Stimulated activated CD8-positive, alpha-beta memory T cell treated with anti-CD3 and anti-CD28 coated beads, Interleukin-12 subunit alpha, Interleukin-12 subunit beta, amount 100 ng/mL, for 24 hours (primary cell): ENCODE results near the gene ENG.
"Not testable (repeated sequence)": the region's sequence is repeated elsewhere in the genome, so short reads cannot be mapped to it uniquely, and the experiment has no call there.

ENCODE experiments used
- DNase-seq: peaks from one replicate; pipeline ENCODE4 v3.0.0-alpha.2; 2020; ENCODE audit errors: extremely low read depth

ENG gene

GRCh38 chr9:127854184-127854806 lies at the start of gene ENG:
Gene ENG, minus strand, starts transcription at chr9:127854658. Its CDS starts 303 bp downstream, at chr9:127854355.
- DNase-seq: no peak

GRCh38 chr9:127903557-127904475 lies 49.4 kb upstream of the ENG start:
- peak; percentile 70 for DNase-seq

GRCh38 chr9:127899128-127899943 lies 44.9 kb upstream of the ENG start, which contains the start of gene ST6GALNAC6:
Gene ST6GALNAC6, minus strand, starts transcription at chr9:127899603. Its CDS starts 1,622 bp downstream, at chr9:127897981.
- peak; percentile 54 for DNase-seq

- DNase-seq: no peak
These were observed 44.1 kb upstream of the ENG start for GRCh38 chr9:127898433-127899127.

- no peak for DNase-seq
These were observed 42.8 kb upstream of the ENG start for GRCh38 chr9:127897193-127897692.

GRCh38 chr9:127896395-127897192 lies 42.1 kb upstream of the ENG start:
- no peak for DNase-seq

- DNase-seq: no peak
These were observed 41.4 kb upstream of the ENG start for GRCh38 chr9:127895811-127896210.

GRCh38 chr9:127893392-127893791 lies 38.9 kb upstream of the ENG start:
- DNase-seq: no peak

GRCh38 chr9:127892831-127893230 lies 38.4 kb upstream of the ENG start:
- no peak for DNase-seq

- DNase-seq: no peak
These were observed 35.6 kb upstream of the ENG start for GRCh38 chr9:127890053-127890452.

- no peak for DNase-seq
These were observed 33.3 kb upstream of the ENG start for GRCh38 chr9:127887792-127888191.

- no peak for DNase-seq
These were observed 32.0 kb upstream of the ENG start for GRCh38 chr9:127886401-127886972.

GRCh38 chr9:127885508-127886281 lies 31.2 kb upstream of the ENG start:
- DNase-seq: no peak

- no peak for DNase-seq
These were observed 30.6 kb upstream of the ENG start for GRCh38 chr9:127884976-127885490.

GRCh38 chr9:127884427-127884911 lies 30.0 kb upstream of the ENG start:
- DNase-seq: no peak

- DNase-seq: no peak
These were observed 29.5 kb upstream of the ENG start for GRCh38 chr9:127883959-127884358.

- not testable (repeated sequence) for DNase-seq
These were observed 27.3 kb upstream of the ENG start for GRCh38 chr9:127881715-127882114.

- no peak for DNase-seq
These were observed 25.7 kb upstream of the ENG start for GRCh38 chr9:127880143-127880542.
